ENCODE results near the gene SEPSECS.

- TF ChIP-seq TAF1 (IDR thresholded peaks at IDR 0.05; ENCODE audit: low read depth, low read length), result no peak
- TF ChIP-seq CTCF (IDR thresholded peaks at IDR 0.05; ENCODE audit: control extremely low read depth in 1 of 3, insufficient read depth in 1 of 3, low read depth in 1 of 3, low read length in 3 of 3), result no peak
Observed at GRCh38 chr4:25109511-25109910, 50.7 kb downstream of the SEPSECS start.

Data from H1 (cell line).